ENCODE data around the gene CYBB.

The CYBB gene

DNA sequence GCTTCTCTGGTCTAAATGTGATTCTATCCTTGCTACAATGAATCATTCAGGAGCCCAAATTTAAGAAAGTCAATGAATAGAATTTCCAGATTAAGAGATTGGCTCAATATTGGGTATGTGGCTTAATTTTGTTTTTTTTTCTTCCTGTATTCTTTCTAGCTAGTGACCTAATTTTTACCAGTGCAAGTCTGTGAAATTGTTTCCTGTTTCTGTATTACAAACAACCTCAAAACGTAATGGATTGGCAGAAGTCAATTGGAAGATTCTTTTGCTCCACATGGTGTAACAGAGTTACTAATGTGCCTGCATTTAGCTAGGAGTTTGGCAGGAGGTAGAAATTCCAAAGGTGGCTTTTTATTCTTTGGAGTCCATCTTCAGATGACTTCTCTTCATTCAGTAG lies 49.9 kb downstream of the CYBB start:
- Histone ChIP-seq H3K27me3 (replicated peaks; ENCODE audit: insufficient read depth, low read length) (no peaks in the 10 kb centered on the region), H3F3A (ENCODE audit: insufficient read depth, low read length) (no peaks in the 10 kb centered on the region), H3K4me1 (ENCODE audit: low read length) (peaks cover 5% of the 10 kb centered on the region), H2AFZ (ENCODE audit: low read length) (no peak overlapping the region), H3K27ac (ENCODE audit: low read length) (no peak overlapping the region), H3K4me3 (ENCODE audit: low read length) (no peak overlapping the region), H3K36me3 (replicated peaks; ENCODE audit: insufficient read depth, low read length) (no peaks in the 10 kb centered on the region), H3K9me3 (replicated peaks; ENCODE audit: insufficient read depth, low read length) (no peaks in the 10 kb centered on the region), H3K79me2 (ENCODE audit: low read length) (no peaks in the 10 kb centered on the region), H3K9me2 (replicated peaks; ENCODE audit: insufficient read depth, low read length) (no peaks in the 10 kb centered on the region), H3K9ac (ENCODE audit: low read length) (no peak overlapping the region), H4K20me1 (ENCODE audit: insufficient read depth, low read length) (no peaks in the 10 kb centered on the region), H3K4me2 (ENCODE audit: low read depth, low read length) (no peak overlapping the region)
- TF ChIP-seq CTCF (IDR thresholded peaks at IDR 0.05; ENCODE audit: low read length) = no peak
- no peak for TF ChIP-seq EZH2 (optimal IDR thresholded peaks at IDR 0.05; ENCODE audit: low read depth, low read length)
- no peak for DNase-seq

GRCh38 chrX:37830371-37830770 lies 50.5 kb downstream of the CYBB start:
- Histone ChIP-seq H3K9me3 (replicated peaks; ENCODE audit: insufficient read depth, low read length) (no peaks in the 10 kb centered on the region), H3K4me2 (ENCODE audit: low read depth, low read length) (no peak overlapping the region), H4K20me1 (ENCODE audit: insufficient read depth, low read length) (no peaks in the 10 kb centered on the region), H3K27me3 (replicated peaks; ENCODE audit: insufficient read depth, low read length) (no peaks in the 10 kb centered on the region), H3K36me3 (replicated peaks; ENCODE audit: insufficient read depth, low read length) (no peaks in the 10 kb centered on the region), H3K4me3 (ENCODE audit: low read length) (no peak overlapping the region), H2AFZ (ENCODE audit: low read length) (no peak overlapping the region), H3K79me2 (ENCODE audit: low read length) (no peaks in the 10 kb centered on the region), H3K9me2 (replicated peaks; ENCODE audit: insufficient read depth, low read length) (no peaks in the 10 kb centered on the region), H3F3A (ENCODE audit: insufficient read depth, low read length) (no peaks in the 10 kb centered on the region), H3K4me1 (ENCODE audit: low read length) (no peaks in the 10 kb centered on the region), H3K9ac (ENCODE audit: low read length) (no peak overlapping the region), H3K27ac (ENCODE audit: low read length) (no peak overlapping the region)
- TF ChIP-seq EZH2 (optimal IDR thresholded peaks at IDR 0.05; ENCODE audit: low read depth, low read length) (no peak), EZH2phosphoT487 (IDR thresholded peaks at IDR 0.05; ENCODE audit: low read length) (no peak), CTCF (IDR thresholded peaks at IDR 0.05; ENCODE audit: low read length) (no peak)
- no peak for DNase-seq

DNA sequence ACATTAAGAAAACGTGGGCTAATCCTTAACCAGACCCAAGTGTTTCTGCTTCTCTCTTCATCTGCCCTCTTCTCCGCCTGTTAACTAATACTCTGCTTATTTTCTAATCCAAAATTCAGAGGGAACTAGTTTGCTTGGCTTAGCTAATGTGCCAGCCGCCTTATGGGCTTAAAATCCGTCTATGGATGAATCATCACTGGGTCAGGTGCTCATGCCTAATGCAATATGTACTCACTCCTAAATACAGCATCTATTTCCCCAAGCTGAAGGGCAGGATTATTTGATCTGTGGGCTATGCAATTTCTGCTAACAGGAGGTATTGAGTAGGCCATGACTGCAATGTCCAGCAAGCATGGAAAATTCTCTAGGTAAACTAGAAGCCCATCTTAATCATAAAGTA lies 55.1 kb downstream of the CYBB start:
- no peak for TF ChIP-seq EZH2phosphoT487 (IDR thresholded peaks at IDR 0.05; ENCODE audit: low read length)
- TF ChIP-seq CTCF (IDR thresholded peaks at IDR 0.05; ENCODE audit: low read length) = no peak
- no peak for TF ChIP-seq EZH2 (optimal IDR thresholded peaks at IDR 0.05; ENCODE audit: low read depth, low read length)
- Histone ChIP-seq H2AFZ (ENCODE audit: low read length) (no peak overlapping the region), H3K4me3 (ENCODE audit: low read length) (no peak overlapping the region), H3K27ac (ENCODE audit: low read length) (no peak overlapping the region), H4K20me1 (ENCODE audit: insufficient read depth, low read length) (no peaks in the 10 kb centered on the region), H3K4me2 (ENCODE audit: low read depth, low read length) (no peak overlapping the region), H3K79me2 (ENCODE audit: low read length) (no peaks in the 10 kb centered on the region), H3K9me3 (replicated peaks; ENCODE audit: insufficient read depth, low read length) (no peaks in the 10 kb centered on the region), H3K9ac (ENCODE audit: low read length) (no peak overlapping the region), H3K9me2 (replicated peaks; ENCODE audit: insufficient read depth, low read length) (no peaks in the 10 kb centered on the region), H3K4me1 (ENCODE audit: low read length) (no peaks in the 10 kb centered on the region), H3K27me3 (replicated peaks; ENCODE audit: insufficient read depth, low read length) (no peaks in the 10 kb centered on the region), H3K36me3 (replicated peaks; ENCODE audit: insufficient read depth, low read length) (no peaks in the 10 kb centered on the region), H3F3A (ENCODE audit: insufficient read depth, low read length) (no peaks in the 10 kb centered on the region)
- no peak for DNase-seq

All from MM.1S (cell line).